Measurements from ENCODE around the gene ACSS1.
A peak's percentile ranks its signal among the peaks of the same experiment; 100 is the strongest.

The ACSS1 gene

GRCh38 chr20:25059866-25060465, 2.0 kb upstream of the ACSS1 start:
- H3K4me3 ChIP-seq (ENCODE audit: low read depth, low read length) = no peak overlapping the region
- no peak for DNase-seq (ENCODE audit: low read depth)
- TF ChIP-seq, protein P1, sequence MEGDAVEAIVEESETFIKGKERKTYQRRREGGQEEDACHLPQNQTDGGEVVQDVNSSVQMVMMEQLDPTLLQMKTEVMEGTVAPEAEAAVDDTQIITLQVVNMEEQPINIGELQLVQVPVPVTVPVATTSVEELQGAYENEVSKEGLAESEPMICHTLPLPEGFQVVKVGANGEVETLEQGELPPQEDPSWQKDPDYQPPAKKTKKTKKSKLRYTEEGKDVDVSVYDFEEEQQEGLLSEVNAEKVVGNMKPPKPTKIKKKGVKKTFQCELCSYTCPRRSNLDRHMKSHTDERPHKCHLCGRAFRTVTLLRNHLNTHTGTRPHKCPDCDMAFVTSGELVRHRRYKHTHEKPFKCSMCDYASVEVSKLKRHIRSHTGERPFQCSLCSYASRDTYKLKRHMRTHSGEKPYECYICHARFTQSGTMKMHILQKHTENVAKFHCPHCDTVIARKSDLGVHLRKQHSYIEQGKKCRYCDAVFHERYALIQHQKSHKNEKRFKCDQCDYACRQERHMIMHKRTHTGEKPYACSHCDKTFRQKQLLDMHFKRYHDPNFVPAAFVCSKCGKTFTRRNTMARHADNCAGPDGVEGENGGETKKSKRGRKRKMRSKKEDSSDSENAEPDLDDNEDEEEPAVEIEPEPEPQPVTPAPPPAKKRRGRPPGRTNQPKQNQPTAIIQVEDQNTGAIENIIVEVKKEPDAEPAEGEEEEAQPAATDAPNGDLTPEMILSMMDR (conservative IDR thresholded peaks at IDR 0.05; ENCODE audit: low read depth, low read length) = no peak

GRCh38 chr20:25058847-25059810, 1.2 kb upstream of the ACSS1 start:
- peak overlapping the region; percentile 66 for H3K4me3 ChIP-seq (ENCODE audit: low read depth, low read length)
- TF ChIP-seq, protein P1 (conservative IDR thresholded peaks at IDR 0.05; ENCODE audit: low read depth, low read length) = no peak
- peak; percentile 57 for DNase-seq (ENCODE audit: low read depth)

- DNase-seq (ENCODE audit: low read depth) = peak; percentile 53
- TF ChIP-seq, protein P1 (conservative IDR thresholded peaks at IDR 0.05; ENCODE audit: low read depth, low read length) = no peak
Measured at GRCh38 chr20:25057234-25058050, 497 bp downstream of the ACSS1 start.

GRCh38 chr20:25056690-25057233, 1.2 kb downstream of the ACSS1 start:
- peak overlapping the region; percentile 66 for H3K4me3 ChIP-seq (ENCODE audit: low read depth, low read length)
- DNase-seq (ENCODE audit: low read depth) = no peak
- TF ChIP-seq, protein P1 (conservative IDR thresholded peaks at IDR 0.05; ENCODE audit: low read depth, low read length) = no peak

More at GRCh38 chr20:25057234-25058050, 497 bp downstream of the ACSS1 start:
- H3K4me3 ChIP-seq (ENCODE audit: low read depth, low read length) = peak overlapping the region; percentile 66

DNA sequence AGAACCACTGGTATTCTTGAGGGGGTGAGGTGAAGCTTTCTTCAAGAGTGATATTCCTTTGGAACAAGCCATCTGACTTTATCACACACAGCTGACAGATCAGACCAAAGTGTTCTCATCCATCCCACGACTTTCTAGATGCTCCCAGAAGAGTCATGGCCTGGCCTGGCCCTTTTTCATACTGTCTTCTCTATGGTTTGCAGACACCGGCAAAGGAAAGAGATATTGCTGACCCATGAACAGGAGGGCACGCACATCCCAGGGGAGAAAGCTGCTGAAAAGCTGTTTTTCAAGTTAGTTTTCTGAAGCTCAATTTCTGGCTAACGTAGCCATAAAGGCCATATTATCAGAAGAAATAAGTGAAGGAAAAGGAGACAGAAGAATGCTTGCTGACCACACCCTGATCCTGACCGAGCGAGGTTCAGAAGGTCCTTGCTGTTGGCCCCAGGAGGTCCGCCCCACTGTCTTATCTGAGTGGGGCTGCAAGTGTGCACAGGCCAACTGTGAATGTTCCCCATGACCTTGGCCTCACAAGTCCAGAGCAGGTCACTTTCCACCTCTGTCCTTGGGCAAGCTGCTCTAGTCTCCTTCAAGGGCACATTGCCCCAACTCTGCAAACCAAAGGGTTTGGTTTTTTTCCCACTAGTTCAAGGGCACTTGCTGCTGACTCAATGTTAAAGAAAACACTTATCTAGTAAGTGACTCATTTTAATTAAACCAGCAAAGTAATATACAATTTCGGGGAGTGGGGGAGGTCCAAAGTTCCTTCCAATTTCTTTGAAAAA, 2.0 kb downstream of the ACSS1 start:
- TF ChIP-seq, protein P1 (conservative IDR thresholded peaks at IDR 0.05; ENCODE audit: low read depth, low read length) = no peak
- H3K4me3 ChIP-seq (ENCODE audit: low read depth, low read length) = no peak overlapping the region

More for the DNA sequence above, 2.0 kb downstream of the ACSS1 start:
- no peak for DNase-seq (ENCODE audit: low read depth)

All from choroid plexus epithelial cell (primary cell).